Fibroblast of peridontal ligament (primary cell): ENCODE measurements around the gene PARP11.
A peak's percentile ranks its signal among the peaks of the same experiment; 100 is the strongest.

Experiments used
- DNase-seq: peaks from one replicate; pipeline ENCODE4 v3.0.0-alpha.2; 2010; ENCODE audit errors: extremely low read depth

The PARP11 gene

DNA sequence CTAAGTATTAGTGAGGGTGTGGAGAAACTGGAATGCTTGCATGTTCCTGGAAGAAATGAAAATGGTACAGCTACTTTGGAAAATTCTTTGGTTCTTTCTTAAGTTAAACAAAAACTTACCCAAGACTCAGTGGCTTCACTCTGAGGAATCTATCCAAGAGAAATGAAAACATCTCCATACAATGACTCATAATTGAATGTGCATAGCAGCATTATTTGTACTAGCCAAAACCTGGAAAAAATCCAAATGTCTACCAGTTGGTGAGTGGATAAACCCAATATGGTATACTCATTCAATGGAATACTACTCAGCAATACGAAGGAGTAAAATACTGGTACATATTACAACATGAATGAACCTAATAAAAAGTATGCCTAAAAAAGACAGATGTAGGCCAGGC is 102.3 kb downstream of the PARP11 start:
- DNase-seq = peak; percentile 85

DNA sequence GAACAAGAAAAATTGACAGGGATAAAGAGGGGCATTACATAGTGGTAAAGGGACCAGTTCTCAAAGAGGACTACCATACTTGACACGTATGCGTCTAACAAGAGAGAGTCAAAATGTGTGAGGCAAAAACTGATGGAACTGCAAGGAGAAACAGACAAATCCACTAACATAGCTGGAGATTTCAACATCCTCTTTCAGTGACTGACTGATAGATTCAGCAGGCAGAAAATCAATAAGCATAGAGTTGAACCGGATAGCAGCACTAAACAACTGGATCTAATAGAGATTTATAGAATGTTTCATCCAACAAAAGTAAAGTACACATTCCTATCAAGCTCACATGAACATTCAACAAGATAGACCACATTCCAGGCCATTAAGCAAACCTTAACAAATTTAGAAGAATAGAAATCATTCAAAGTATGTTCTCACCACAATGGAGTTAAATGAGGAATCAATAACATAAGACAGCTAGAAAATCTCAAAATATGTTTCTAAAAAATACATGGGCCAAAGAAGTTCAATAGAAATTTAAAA is 104.2 kb downstream of the PARP11 start:
- DNase-seq = peak; percentile 28

DNA sequence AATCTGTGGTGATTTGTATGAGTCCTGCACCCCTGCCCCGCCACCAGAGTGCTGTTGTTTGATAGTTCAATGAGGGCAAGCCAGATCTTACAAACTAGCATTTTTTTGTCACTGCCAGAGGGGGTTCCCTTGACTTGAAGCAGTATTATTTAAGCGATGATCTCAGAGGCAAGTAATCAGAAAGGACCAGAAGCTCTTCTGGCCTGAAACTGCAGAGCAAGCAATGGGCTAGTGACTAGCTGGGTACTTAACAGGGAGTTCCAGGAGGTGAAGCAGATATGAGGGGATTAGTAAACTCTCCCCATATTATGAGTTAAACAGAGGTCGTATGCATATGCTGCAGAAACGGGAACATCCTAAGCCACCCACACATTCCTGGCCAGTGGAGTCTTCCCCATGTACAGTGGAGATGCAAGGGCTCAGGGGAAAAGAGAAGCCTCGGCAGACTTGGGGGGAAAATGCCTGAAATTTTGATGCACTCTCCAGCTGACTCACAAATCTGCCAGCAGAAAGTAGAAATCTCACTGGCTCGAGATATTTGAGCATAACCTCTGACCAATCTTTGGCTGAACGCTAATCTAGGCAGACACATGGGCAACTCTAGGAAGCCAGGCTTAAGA is 112.0 kb downstream of the PARP11 start:
- peak; percentile 29 for DNase-seq

DNA sequence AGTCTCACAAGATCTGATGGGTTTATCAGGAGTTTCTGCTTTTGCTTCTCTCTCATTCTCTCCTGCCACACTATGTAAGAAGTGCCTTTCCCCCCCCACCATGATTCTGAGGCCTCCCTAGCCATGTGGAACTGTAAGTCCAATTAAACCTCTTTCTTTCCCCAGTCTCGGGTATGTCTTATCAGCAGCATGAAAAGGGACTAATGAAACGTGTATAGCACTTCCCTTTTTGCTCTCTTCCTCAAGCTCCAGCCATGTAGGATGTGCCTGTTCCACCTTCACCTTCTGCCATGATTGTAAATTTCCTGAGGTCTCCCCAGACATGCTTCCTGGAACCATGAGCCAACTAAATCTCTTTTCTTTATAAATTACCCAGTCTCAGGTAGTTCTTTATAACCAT is 113.3 kb downstream of the PARP11 start:
- no peak for DNase-seq
